ENCODE results near the gene C20orf144. TPM values are rescaled to one million over a fixed set of nuclear protein-coding genes. Genes with fewer than 3 reads are reported as not detected.

The C20orf144 gene
- total RNA-seq, 4 donors from 2014 or later, result not detected

DNA sequence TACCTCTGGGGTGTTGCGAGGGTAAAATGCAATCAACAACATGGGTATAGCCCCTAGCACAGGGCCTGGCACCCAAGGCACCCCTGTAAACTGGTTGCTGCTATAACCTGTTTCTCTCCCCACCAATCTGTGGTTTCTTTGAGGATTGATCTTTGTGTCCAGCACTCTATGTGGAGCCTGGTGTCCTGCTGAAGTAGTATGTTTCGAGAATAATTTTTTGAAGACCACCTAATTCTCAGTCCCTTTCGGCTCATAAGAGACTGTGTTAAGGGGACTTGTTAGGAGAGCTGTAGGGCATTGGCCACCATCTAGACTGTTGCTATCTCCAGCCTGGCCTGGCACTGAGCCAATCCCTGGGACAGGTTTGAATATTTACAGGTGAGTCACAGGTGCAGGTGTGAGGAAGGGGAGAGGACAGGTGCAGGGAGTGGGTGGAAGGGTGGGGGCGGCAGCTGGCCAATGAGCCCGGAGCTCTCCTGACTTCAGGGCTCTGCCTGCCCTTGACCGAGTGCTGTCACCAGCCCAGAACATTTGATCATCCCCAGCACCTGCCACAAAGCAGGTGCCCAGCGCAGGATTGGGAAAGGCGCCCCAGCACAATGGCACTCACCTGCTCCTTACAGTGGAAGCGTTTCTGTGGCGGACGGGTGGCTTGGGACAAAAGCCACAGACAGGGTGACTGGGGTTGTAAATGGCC is 8.1 kb upstream of the C20orf144 start:
- peak; percentile 24 to 48 for DNase-seq
- no peaks in the 10 kb centered on the region for H3K27me3 ChIP-seq
- intact Hi-C loops (cut with DNase I; ENCODE audit: low total_unique reads), result no loop called here
- no peak overlapping the region for H3K4me3 ChIP-seq
- no peaks in the 10 kb centered on the region for H3K9me3 ChIP-seq
- no peaks in the 10 kb centered on the region for H3K36me3 ChIP-seq
- H3K27ac ChIP-seq, result peak overlapping the region in 1 of 2 donors; percentile 57
- peaks cover 0 to 4% of the 10 kb centered on the region in 2 donors for H3K4me1 ChIP-seq
- TF ChIP-seq, protein P1, sequence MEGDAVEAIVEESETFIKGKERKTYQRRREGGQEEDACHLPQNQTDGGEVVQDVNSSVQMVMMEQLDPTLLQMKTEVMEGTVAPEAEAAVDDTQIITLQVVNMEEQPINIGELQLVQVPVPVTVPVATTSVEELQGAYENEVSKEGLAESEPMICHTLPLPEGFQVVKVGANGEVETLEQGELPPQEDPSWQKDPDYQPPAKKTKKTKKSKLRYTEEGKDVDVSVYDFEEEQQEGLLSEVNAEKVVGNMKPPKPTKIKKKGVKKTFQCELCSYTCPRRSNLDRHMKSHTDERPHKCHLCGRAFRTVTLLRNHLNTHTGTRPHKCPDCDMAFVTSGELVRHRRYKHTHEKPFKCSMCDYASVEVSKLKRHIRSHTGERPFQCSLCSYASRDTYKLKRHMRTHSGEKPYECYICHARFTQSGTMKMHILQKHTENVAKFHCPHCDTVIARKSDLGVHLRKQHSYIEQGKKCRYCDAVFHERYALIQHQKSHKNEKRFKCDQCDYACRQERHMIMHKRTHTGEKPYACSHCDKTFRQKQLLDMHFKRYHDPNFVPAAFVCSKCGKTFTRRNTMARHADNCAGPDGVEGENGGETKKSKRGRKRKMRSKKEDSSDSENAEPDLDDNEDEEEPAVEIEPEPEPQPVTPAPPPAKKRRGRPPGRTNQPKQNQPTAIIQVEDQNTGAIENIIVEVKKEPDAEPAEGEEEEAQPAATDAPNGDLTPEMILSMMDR (IDR thresholded peaks at IDR 0.05), result no peak
- no peak for TF ChIP-seq POLR2A (IDR thresholded peaks at IDR 0.05)

DNA sequence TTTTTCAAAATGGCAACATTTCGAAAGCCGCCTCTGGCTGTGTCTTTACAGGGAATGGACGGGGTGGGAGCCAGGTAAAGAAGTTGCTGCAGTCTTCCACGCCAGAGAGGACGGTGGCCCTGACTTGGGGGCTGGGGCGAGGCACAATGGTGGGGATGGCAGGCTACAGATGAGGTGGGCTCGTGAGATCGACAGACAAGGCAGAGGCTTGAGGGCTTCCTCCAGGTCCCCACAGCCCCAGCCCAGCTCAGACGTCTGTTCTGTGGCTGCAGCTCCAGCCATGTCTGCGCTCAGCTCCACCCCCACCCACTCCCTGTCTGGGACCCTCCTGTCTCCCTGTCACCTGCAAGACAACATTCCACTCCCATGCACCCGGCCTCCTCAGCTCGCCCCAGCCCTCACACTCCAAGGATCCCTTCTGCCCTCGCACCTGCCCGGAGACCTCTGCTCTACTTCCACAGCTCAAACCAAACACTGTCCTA is 7.4 kb upstream of the C20orf144 start:
- Histone ChIP-seq H3K4me3 (no peak overlapping the region), H3K4me1 (peaks cover 0 to 4% of the 10 kb centered on the region in 2 donors), H3K27me3 (no peaks in the 10 kb centered on the region), H3K9me3 (no peaks in the 10 kb centered on the region), H3K36me3 (no peaks in the 10 kb centered on the region), H3K27ac (no peak overlapping the region)
- intact Hi-C loops (cut with DNase I; ENCODE audit: low total_unique reads), result no loop called here
- DNase-seq, result no peak
- no peak for TF ChIP-seq POLR2A (IDR thresholded peaks at IDR 0.05)
- TF ChIP-seq, protein P1 (IDR thresholded peaks at IDR 0.05), result no peak

DNA sequence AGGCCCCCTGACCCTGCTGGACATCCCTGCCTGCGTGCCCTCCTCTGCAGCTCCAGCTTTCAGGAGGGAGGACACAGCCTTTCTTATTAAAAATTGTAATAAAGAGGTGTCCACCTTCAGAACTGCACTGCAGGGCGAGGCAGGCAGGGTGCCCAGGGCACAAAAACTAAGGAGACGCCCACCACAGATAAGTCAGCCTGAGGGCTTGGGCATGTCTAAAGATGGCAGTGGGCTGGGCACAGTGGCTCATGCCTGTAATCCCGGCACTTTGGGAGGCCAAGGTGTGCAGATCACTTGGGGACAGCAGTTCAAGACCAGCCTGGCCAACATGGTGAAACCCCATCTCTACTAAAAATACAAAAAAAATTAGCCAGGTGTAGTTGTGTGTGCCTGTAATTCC is 7.0 kb upstream of the C20orf144 start:
- TF ChIP-seq, protein P1 (IDR thresholded peaks at IDR 0.05), result no peak
- no peak for TF ChIP-seq POLR2A (IDR thresholded peaks at IDR 0.05)
- Histone ChIP-seq H3K9me3 (no peaks in the 10 kb centered on the region), H3K4me1 (peaks cover 0 to 4% of the 10 kb centered on the region in 2 donors), H3K27me3 (no peaks in the 10 kb centered on the region), H3K27ac (no peak overlapping the region), H3K36me3 (no peaks in the 10 kb centered on the region), H3K4me3 (no peak overlapping the region)
- no peak for DNase-seq
- intact Hi-C loops (cut with DNase I; ENCODE audit: low total_unique reads), result no loop called here

DNA sequence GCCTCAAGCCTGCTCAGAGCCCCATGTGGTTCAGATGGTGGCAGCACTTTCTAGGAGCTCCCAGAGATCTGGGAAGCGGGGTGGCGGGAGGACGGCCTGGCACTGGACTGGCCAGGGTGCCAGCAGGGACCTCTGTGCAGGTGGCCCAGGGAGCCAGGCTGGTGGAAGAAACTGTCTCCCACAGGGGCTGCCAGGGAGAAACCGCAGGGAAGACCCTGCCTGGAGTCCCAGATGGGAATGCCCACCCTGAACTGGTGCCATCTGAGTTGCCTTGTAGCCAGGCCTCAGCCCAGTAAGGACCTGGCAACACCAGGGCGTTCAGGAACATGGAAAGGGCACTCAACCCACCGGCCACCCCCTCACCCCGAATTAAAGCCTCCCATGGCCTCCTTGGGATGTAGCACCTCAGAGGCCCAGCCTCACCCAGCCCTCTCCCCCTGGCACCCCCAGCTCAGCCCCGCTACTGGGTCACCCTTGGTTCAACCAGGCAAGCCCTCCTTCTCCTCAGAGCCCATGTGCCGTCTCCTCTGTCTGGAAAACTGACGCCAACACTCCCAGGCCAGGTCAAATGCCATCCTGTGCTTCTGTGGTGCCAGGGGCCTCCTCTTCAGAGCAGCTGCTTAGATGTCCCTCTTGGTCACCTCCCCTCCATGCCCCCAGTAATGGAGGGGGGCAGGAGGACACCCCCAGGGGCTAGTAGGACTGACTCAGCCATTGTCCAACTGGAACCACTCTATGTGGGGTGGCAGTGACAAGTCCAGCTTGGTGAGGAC is 5.9 kb upstream of the C20orf144 start:
- no peak for TF ChIP-seq POLR2A (IDR thresholded peaks at IDR 0.05)
- TF ChIP-seq, protein P1 (IDR thresholded peaks at IDR 0.05), result no peak
- H3K4me1 ChIP-seq, result peaks cover 0 to 4% of the 10 kb centered on the region in 2 donors
- intact Hi-C loops (cut with DNase I; ENCODE audit: low total_unique reads), result no loop called here
- peak in 1 of 2 donors; percentile 18 for DNase-seq
- no peaks in the 10 kb centered on the region for H3K27me3 ChIP-seq
- H3K9me3 ChIP-seq, result no peaks in the 10 kb centered on the region
- no peak overlapping the region for H3K4me3 ChIP-seq
- H3K27ac ChIP-seq, result no peak overlapping the region
- no peaks in the 10 kb centered on the region for H3K36me3 ChIP-seq

All from uterus (tissue), 4 donors.